PC-9 (cell line): ENCODE measurements around the gene OPHN1.

ENCODE experiments used
- EZH2 ChIP-seq: fragments of 200-600 bp; sonication (generic); IDR thresholded peaks from 2 replicates; pipeline ENCODE4 v1.8.0; 2017; ENCODE audit warnings: antibody characterized with exemption, low read depth
- TF ChIP-seq, protein P1 (sequence below): fragments of 200-600 bp; sonication (generic); conservative IDR thresholded peaks from 2 replicates; pipeline ENCODE4 v1.6.1; 2017; ENCODE audit warnings: mixed run types, antibody characterized with exemption, mild to moderate bottlenecking, moderate library complexity

DNA sequence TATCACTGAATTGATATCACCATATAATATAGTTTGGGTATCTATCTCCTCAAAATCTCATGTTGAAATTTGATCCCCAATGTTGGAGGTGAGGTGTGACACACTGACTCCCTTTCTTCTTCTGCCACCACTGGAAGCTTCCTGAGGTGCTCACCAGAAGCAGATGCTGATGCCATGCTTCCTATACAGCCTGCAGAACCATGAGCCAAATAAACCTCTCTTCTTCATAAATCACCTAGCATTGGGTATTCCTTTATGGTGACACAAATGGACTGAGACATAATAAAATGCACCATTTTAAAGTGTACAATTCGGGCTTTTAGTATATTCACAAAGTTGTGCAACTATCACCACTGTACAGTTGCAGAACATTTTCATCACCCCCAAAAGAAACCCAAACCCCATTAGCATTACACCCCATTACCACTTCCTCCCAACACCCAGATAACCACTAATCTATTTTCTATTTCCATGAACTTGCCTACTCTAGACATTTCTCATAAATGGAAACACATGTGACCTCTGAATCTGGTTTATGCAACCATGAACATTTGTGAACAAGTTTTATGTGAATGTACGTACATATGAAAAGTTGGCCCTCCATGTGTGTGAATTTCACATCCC lies 148.9 kb downstream of the OPHN1 start:
- TF ChIP-seq, protein P1, sequence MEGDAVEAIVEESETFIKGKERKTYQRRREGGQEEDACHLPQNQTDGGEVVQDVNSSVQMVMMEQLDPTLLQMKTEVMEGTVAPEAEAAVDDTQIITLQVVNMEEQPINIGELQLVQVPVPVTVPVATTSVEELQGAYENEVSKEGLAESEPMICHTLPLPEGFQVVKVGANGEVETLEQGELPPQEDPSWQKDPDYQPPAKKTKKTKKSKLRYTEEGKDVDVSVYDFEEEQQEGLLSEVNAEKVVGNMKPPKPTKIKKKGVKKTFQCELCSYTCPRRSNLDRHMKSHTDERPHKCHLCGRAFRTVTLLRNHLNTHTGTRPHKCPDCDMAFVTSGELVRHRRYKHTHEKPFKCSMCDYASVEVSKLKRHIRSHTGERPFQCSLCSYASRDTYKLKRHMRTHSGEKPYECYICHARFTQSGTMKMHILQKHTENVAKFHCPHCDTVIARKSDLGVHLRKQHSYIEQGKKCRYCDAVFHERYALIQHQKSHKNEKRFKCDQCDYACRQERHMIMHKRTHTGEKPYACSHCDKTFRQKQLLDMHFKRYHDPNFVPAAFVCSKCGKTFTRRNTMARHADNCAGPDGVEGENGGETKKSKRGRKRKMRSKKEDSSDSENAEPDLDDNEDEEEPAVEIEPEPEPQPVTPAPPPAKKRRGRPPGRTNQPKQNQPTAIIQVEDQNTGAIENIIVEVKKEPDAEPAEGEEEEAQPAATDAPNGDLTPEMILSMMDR = no peak
- TF ChIP-seq EZH2 = no peak
